ENCODE results near the gene COMP. TPM values are rescaled to one million over a fixed set of nuclear protein-coding genes. Genes with fewer than 3 reads are reported as not detected.

COMP gene
- total RNA-seq, 1 experiment from 2014 or later: not detected

- Histone ChIP-seq H3K4me1 (replicated peaks; ENCODE audit: insufficient read depth) (no peaks in the 10 kb centered on the region), H3K9me3 (ENCODE audit: insufficient read depth, low read depth) (no peaks in the 10 kb centered on the region), H3K79me2 (ENCODE audit: low read depth) (no peaks in the 10 kb centered on the region), H3K9me2 (ENCODE audit: insufficient read depth) (no peaks in the 10 kb centered on the region), H3K36me3 (ENCODE audit: low read depth) (no peaks in the 10 kb centered on the region), H3K27ac (no peak overlapping the region), H4K20me1 (ENCODE audit: insufficient read depth) (no peaks in the 10 kb centered on the region), H3K4me3 (no peak overlapping the region), H3K27me3 (ENCODE audit: insufficient read depth, low read depth) (no peaks in the 10 kb centered on the region), H3F3A (ENCODE audit: insufficient read depth, low read depth) (no peaks in the 10 kb centered on the region), H2AFZ (no peak overlapping the region), H3K4me2 (no peak overlapping the region)
- DNase-seq: no peak
- CTCF ChIA-PET: no interaction called here
- BruUV-seq (replicated peaks): no TSS peak
- intact Hi-C loops (cut with micrococcal nuclease; ENCODE audit: unreplicated experiment): no loop called here
- POLR2A ChIA-PET (ENCODE audit: unreplicated experiment): no interaction called here
- TF ChIP-seq CTCF (conservative IDR thresholded peaks at IDR 0.05) (no peak), EZH2 (IDR thresholded peaks at IDR 0.05; ENCODE audit: low read depth) (no peak)
Observed at GRCh38 chr19:18745931-18746330, 45.2 kb downstream of the COMP start.

- no peaks in the 10 kb centered on the region for H3K9me2 ChIP-seq (ENCODE audit: insufficient read depth)
- H3K27ac ChIP-seq: no peak overlapping the region
- TF ChIP-seq EZH2 (IDR thresholded peaks at IDR 0.05; ENCODE audit: low read depth) (no peak), CTCF (conservative IDR thresholded peaks at IDR 0.05) (no peak)
- H3K27me3 ChIP-seq (ENCODE audit: insufficient read depth, low read depth): no peaks in the 10 kb centered on the region
- no peaks in the 10 kb centered on the region for H3K4me1 ChIP-seq (replicated peaks; ENCODE audit: insufficient read depth)
- H3K4me2 ChIP-seq: no peak overlapping the region
- H2AFZ ChIP-seq: no peak overlapping the region
- H3F3A ChIP-seq (ENCODE audit: insufficient read depth, low read depth): no peaks in the 10 kb centered on the region
- CTCF ChIA-PET: no interaction called here
- no peaks in the 10 kb centered on the region for H3K9me3 ChIP-seq (ENCODE audit: insufficient read depth, low read depth)
- intact Hi-C loops (cut with micrococcal nuclease; ENCODE audit: unreplicated experiment): no loop called here
- no peak overlapping the region for H3K4me3 ChIP-seq
- no peaks in the 10 kb centered on the region for H3K79me2 ChIP-seq (ENCODE audit: low read depth)
- no peaks in the 10 kb centered on the region for H3K36me3 ChIP-seq (ENCODE audit: low read depth)
- BruUV-seq (replicated peaks): no TSS peak
- POLR2A ChIA-PET (ENCODE audit: unreplicated experiment): no interaction called here
- DNase-seq: no peak
- no peaks in the 10 kb centered on the region for H4K20me1 ChIP-seq (ENCODE audit: insufficient read depth)
Observed at GRCh38 chr19:18745012-18745735, 45.9 kb downstream of the COMP start.

GRCh38 chr19:18743784-18744418 is 47.2 kb downstream of the COMP start:
- no peaks in the 10 kb centered on the region for H3K79me2 ChIP-seq (ENCODE audit: low read depth)
- H3F3A ChIP-seq (ENCODE audit: insufficient read depth, low read depth): no peaks in the 10 kb centered on the region
- BruUV-seq (replicated peaks): no TSS peak
- H3K4me3 ChIP-seq: no peak overlapping the region
- H3K36me3 ChIP-seq (ENCODE audit: low read depth): no peaks in the 10 kb centered on the region
- no peaks in the 10 kb centered on the region for H3K9me3 ChIP-seq (ENCODE audit: insufficient read depth, low read depth)
- POLR2A ChIA-PET (ENCODE audit: unreplicated experiment): no interaction called here
- no peak for TF ChIP-seq EZH2 (IDR thresholded peaks at IDR 0.05; ENCODE audit: low read depth)
- TF ChIP-seq CTCF (conservative IDR thresholded peaks at IDR 0.05): no peak
- H3K9me2 ChIP-seq (ENCODE audit: insufficient read depth): no peaks in the 10 kb centered on the region
- CTCF ChIA-PET: interaction anchor here (0.6 kb wide), 1 partner anchor 237 kb away, joined by 3 read pairs; no protein-coding TSS in a partner anchor
- H3K4me2 ChIP-seq: no peak overlapping the region
- intact Hi-C loops (cut with micrococcal nuclease; ENCODE audit: unreplicated experiment): no loop called here
- no peaks in the 10 kb centered on the region for H3K27me3 ChIP-seq (ENCODE audit: insufficient read depth, low read depth)
- no peak overlapping the region for H3K27ac ChIP-seq
- H2AFZ ChIP-seq: no peak overlapping the region
- no peaks in the 10 kb centered on the region for H4K20me1 ChIP-seq (ENCODE audit: insufficient read depth)
- DNase-seq: no peak
- no peaks in the 10 kb centered on the region for H3K4me1 ChIP-seq (replicated peaks; ENCODE audit: insufficient read depth)
